HG02981 (cell line): ENCODE results near the gene ZNF764.
"Not testable (repeated sequence)": the region's sequence is repeated elsewhere in the genome, so short reads cannot be mapped to it uniquely, and the experiment has no call there.

Experiments
- ATAC-seq: cut with Tn5 transposase; IDR thresholded peaks from one replicate; pipeline ENCODE4 v1.9.1; 2021; ENCODE audit warnings: mild to moderate bottlenecking, moderate library complexity; ENCODE audit not compliant: unreplicated experiment

ZNF764 gene

GRCh38 chr16:30551781-30552180 is 6.4 kb downstream of the ZNF764 start:
- ATAC-seq, result no peak

GRCh38 chr16:30548416-30549253 is 9.5 kb downstream of the ZNF764 start:
- ATAC-seq, result no peak

DNA sequence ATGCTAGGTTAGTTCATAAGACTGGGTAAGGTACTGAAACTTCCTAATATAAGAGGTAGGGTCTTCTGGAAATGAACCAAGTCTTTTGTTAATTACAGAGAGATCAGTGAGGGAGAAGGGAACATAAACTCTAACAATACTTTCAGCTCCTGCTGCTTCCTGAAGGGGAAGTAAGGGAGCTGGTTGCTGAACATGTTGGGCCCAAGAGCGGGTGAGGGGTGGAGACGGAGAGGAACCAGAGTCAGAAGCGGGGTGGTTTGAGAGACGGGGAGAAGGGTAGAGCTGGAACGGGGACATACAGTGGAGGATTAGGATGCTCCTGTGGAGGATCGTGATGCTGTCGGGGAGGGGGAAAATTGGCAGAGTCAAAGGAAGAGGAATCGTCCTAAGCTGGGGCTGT is 12.1 kb downstream of the ZNF764 start:
- no peak for ATAC-seq

- ATAC-seq, result no peak
Measured at GRCh38 chr16:30543067-30543466, 15.1 kb downstream of the ZNF764 start.

DNA sequence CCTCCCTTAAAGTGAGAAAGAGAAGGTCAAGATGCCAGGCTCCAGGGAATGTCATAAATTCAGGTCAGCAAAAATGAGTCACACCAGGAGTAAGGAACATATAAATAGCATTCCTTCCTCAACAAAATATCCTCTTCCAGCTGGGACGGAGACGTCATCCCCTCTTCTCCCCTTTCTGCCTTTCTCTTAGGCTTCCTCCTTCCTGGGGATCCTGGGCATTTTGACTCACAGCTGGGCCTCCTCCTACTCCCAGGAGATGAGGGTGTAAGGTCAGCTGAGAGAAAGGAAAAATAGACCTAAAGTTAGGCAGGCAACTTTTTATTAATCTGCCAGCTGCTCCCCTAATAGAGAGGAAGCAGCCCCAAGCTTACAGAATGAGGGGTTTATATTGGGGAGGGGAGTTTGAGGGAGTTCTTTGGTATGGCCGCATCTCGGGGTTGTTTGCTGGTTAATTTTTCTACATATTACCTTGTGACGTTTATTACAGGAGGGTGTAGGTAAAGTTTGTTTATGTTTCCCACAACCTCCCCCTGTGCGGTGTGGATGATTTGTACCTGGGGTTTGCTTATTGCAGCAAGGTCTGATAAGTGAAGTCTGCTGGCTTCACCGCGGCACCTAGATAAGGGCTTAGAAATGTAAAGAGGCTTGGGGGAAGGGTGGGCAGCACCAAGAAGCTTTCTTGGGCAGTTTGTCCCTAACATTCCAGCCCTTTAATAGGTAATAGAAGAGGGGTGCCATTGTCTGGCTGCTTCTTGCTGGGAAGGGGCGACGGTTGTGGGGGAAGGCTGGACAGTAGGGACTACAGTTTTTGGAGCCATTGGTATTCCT is 16.5 kb downstream of the ZNF764 start:
- ATAC-seq, result no peak

DNA sequence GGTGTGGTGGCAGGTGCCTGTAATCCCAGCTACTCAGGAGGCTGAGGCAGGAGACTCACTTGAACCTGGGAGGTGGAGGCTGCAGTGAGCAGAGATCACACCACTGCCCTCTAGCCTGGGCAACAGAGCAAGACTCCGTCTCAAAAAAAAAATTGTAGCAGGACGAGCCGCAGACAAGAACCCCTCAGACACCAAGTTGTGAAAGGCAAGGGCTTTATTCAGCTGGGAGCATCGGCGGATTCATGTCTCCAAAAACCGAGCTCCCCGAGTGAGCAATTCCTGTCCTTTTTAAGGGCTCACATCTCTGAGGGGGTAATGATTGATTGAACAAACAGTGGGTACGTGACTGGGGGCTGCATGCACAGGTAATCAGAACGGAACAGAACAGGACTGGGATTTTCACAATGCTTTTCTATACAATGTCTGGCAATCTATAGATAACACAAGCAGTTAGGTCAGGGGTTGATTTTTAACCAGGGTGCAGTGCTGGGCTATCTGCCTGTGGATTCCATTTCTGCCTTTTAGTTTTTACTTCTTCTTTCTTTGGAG is 17.2 kb downstream of the ZNF764 start:
- ATAC-seq, result not testable (repeated sequence)

GRCh38 chr16:30539986-30540526 is 18.1 kb downstream of the ZNF764 start:
- ATAC-seq, result not testable (repeated sequence)

DNA sequence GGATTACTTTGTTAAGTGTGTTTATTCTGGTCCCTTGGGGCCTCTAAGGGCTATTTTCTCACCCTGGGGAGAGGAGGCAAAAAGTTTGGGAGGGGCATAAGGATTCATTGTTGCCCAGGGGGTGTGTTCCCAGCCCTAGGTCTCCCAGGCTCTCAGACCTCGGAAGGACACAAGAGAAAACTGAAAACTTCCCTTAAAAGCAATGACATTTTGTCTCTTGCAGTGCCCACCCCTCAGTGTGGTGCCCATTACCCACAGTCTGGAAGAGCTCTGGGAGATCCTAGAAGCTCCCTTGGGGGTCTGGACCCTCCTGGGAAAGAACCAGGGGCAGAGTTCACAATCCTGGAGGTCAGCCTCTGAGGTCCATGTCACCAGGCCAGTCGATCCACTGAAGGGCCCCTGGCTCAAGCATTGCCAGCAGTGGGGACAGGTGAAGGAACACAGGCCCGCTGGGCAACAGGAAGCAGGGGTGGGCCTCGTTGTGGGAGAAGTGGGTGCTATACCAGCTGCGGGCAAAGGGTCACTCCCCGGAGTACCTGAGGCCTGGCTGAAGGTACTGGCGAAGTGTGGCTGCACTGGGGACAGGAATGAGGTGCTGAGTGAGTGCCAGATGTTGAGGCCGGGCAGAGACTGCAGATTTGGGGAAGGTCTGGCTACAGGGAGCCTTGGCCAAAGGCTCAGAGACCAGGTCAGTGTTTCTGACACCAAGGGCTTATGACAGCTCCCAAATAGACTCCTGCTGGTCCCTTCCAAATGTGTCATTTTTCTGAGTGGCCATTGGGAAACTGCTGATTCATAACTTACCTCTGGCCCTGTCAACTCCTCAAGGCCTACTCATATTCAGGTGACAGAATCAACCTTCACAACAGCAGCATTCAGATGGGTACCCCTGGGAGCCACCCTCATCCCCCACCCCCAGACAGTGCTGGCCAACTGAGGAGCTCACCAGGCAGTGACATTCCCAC is 18.9 kb downstream of the ZNF764 start:
- ATAC-seq, result no peak

- not testable (repeated sequence) for ATAC-seq
Measured at GRCh38 chr16:30536391-30537024, 21.7 kb downstream of the ZNF764 start.

GRCh38 chr16:30535777-30536190 is 22.4 kb downstream of the ZNF764 start:
- no peak for ATAC-seq

- ATAC-seq, result no peak
Measured at GRCh38 chr16:30535106-30535776, 22.9 kb downstream of the ZNF764 start.

DNA sequence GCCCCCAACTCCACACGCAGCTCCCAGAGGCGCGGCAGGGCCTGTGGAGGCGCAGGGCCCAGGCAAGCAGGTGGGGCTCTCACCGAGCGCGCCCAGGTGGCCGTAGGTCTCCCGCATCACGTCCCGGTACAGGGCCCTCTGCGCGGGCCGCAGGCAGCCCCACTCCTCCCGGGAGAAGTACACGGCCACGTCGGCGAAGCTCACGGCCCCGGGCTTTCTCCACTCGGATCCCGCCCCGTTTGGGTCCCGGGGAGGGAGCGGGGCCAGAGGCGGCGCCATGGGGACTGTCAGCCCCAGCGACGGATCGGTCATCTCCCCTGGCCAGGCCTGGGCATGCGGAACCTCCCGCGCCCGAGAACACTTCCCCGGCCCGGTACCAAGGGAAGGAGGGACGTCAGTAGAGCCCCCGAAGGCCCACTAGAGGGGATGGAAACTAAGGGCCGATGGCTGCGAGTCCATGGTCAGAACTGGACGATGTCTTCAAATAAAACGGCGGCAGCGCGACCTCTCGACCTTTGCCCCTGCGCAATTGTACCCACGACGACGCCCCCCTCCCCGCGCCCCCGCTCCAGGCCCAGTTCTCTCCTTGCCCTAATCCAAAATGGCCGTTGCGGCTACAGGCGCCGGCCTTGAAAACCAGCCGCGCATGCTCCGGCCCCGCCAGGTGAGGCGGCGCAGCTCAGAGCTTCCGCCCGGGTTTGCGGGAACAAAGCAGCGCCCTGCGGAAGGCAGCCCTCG is 23.6 kb downstream of the ZNF764 start, which contains the start of gene ZNF747:
ZNF747 (minus strand) TSS at position 491 of the 738 bp plus-strand sequence; CDS start at position 312, 179 bp downstream.
- no peak for ATAC-seq

GRCh38 chr16:30533748-30534367 is 24.3 kb downstream of the ZNF764 start:
- ATAC-seq, result no peak

DNA sequence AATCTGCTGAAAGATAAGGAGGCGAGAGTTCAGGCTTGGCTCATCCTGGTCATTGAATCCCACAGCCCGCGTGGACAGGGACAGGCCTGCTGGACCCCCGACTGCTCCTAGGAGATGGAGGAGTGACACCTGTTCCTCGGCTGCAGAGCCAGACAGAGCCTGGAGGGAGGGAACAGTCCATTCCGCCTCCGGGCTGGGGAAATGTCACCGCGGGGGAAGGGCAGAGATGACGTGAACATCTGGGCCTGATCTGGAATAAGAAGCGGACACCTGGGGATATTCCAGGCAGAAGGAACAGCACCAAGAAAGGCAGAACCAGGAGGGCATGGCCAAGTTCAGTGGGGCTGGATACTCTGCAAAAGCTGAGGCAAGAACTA is 25.0 kb downstream of the ZNF764 start:
- ATAC-seq, result no peak

- no peak for ATAC-seq
Measured at GRCh38 chr16:30532285-30533145, 25.7 kb downstream of the ZNF764 start.

DNA sequence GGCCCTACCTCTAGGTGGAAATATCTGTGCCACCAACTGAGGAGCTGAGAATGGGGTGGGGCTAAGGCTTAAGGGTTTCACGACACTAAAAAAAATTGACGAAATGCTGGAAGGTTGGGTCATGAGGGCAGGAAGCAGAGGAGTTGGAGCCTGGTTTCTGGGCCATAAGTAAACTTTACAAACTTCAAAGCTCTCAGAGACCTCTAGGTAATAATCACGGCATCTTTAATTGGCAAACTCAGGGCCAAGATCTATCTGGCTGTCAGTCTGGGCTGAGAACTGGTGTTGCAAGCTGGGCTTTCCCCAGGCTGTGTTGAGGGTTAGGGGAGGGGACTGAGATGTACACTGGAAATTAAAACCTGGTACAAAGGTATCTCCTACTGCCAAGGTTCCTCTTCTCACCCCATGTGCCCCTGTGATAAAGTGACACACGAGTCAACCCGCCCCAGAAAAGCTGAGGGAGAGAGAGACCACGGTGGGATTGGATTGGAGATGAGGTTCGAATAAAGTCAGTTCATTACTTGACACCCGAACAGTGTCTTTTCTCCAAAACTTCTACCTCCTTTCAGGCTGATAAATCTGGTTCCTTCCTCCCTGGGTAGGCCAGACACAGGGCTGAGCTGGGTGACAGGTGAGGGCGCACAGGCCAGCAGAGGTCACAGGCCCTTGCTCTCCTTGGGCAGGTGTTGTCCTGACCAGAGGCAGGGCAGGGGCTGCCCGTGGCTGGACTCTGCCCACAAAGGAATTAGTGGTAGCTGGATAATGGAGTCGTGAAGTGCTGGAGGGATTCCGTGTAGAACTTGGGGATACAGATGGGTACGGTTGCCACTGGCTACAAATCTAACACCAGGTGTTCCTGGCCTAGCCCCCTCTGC is 27.8 kb downstream of the ZNF764 start:
- no peak for ATAC-seq
